H9 (cell line): Measurements from ENCODE around the gene UBE2D3. TPM values are rescaled to one million over a fixed set of nuclear protein-coding genes. Genes with fewer than 3 reads are reported as not detected.

Experiments
- DNase-seq: peaks from one replicate; pipeline ENCODE4 v3.0.0-alpha.2; 2017
- H2AFZ ChIP-seq: one replicate; pipeline ENCODE4 v1.6.1; 2013; ENCODE audit warnings: mild to moderate bottlenecking, low read length, control low read depth, moderate library complexity
- H2AK5ac ChIP-seq: 2 replicates; pipeline ENCODE4 v1.6.1; 2013; ENCODE audit warnings: low read length, control low read depth, mixed read lengths; ENCODE audit not compliant: insufficient read length
- H2BK120ac ChIP-seq: one replicate; pipeline ENCODE4 v1.6.1; 2013; ENCODE audit warnings: low read depth, mild to moderate bottlenecking, low read length, control low read depth, inconsistent platforms; ENCODE audit not compliant: poor library complexity, severe bottlenecking
- H2BK12ac ChIP-seq: 2 replicates; pipeline ENCODE4 v1.6.1; 2013; ENCODE audit warnings: low read length, control low read depth, mixed read lengths, low read depth; ENCODE audit not compliant: insufficient read length
- H2BK15ac ChIP-seq: 2 replicates; pipeline ENCODE4 v1.6.1; 2013; ENCODE audit warnings: low read depth, low read length, control low read depth
- H2BK20ac ChIP-seq: one replicate; pipeline ENCODE4 v1.6.1; 2013; ENCODE audit warnings: low read depth, mild to moderate bottlenecking, low read length, control low read depth, inconsistent platforms; ENCODE audit not compliant: poor library complexity, severe bottlenecking
- H2BK5ac ChIP-seq: 2 replicates; pipeline ENCODE4 v1.6.1; 2013; ENCODE audit warnings: low read length, control low read depth, mixed read lengths; ENCODE audit not compliant: insufficient read length
- H3K14ac ChIP-seq: 2 replicates; pipeline ENCODE4 v1.6.1; 2013; ENCODE audit warnings: low read length, control low read depth; ENCODE audit not compliant: insufficient read depth
- H3K18ac ChIP-seq: 2 replicates; pipeline ENCODE4 v1.6.1; 2013; ENCODE audit warnings: low read depth, mild to moderate bottlenecking, mixed read lengths, low read length, control low read depth; ENCODE audit not compliant: insufficient read length
- H3K23ac ChIP-seq: 2 replicates; pipeline ENCODE4 v1.6.1; 2013; ENCODE audit warnings: low read length, control low read depth, mixed read lengths, low read depth; ENCODE audit not compliant: insufficient read length
- H3K23me2 ChIP-seq: 2 replicates; pipeline ENCODE4 v1.6.1; 2013; ENCODE audit warnings: low read depth, mild to moderate bottlenecking, mixed read lengths, low read length, control low read depth; ENCODE audit not compliant: insufficient read length, poor library complexity, severe bottlenecking
- H3K27ac ChIP-seq: 2 replicates; pipeline ENCODE4 v1.5.1; 2013; ENCODE audit warnings: low read length, control low read depth, mixed read lengths, low read depth; ENCODE audit not compliant: insufficient read length
- H3K27me3 ChIP-seq: 2 replicates; pipeline ENCODE4 v1.6.1; 2013; ENCODE audit warnings: low read length, control low read depth, inconsistent platforms; ENCODE audit not compliant: insufficient read depth
- H3K4ac ChIP-seq: 2 replicates; pipeline ENCODE4 v1.6.1; 2013; ENCODE audit warnings: low read depth, mild to moderate bottlenecking, control low read depth, inconsistent platforms, low read length, moderate library complexity
- H3K4me1 ChIP-seq: 2 replicates; pipeline ENCODE4 v1.6.1; 2013; ENCODE audit warnings: low read length, control low read depth, inconsistent platforms; ENCODE audit not compliant: insufficient read depth
- H3K4me2 ChIP-seq: 2 replicates; pipeline ENCODE4 v1.6.1; 2013; ENCODE audit warnings: low read length, control low read depth, mixed read lengths; ENCODE audit not compliant: insufficient read length, insufficient read depth
- H3K56ac ChIP-seq: 2 replicates; pipeline ENCODE4 v1.6.1; 2013; ENCODE audit warnings: low read depth, mild to moderate bottlenecking, mixed read lengths, low read length, control low read depth; ENCODE audit not compliant: insufficient read length
- H3K79me1 ChIP-seq: 2 replicates; pipeline ENCODE4 v1.6.1; 2013; ENCODE audit warnings: low read depth, mild to moderate bottlenecking, moderate library complexity, low read length, control low read depth, inconsistent platforms; ENCODE audit not compliant: insufficient read depth, poor library complexity, severe bottlenecking
- H3K79me2 ChIP-seq: 2 replicates; pipeline ENCODE4 v1.6.1; 2013; ENCODE audit warnings: low read length, control low read depth, inconsistent platforms; ENCODE audit not compliant: insufficient read depth
- H3K9ac ChIP-seq: 2 replicates; pipeline ENCODE4 v1.6.1; 2013; ENCODE audit warnings: low read length, control low read depth, mixed read lengths; ENCODE audit not compliant: insufficient read length; ENCODE audit errors: extremely low read depth
- H3K9me3 ChIP-seq: one replicate; pipeline ENCODE4 v1.6.1; 2013; ENCODE audit warnings: low read depth, low read length, inconsistent platforms; ENCODE audit not compliant: control insufficient read depth
- H3T11ph ChIP-seq: one replicate; pipeline ENCODE4 v1.6.1; 2013; ENCODE audit warnings: mild to moderate bottlenecking, low read length, control low read depth, inconsistent platforms
- H4K20me1 ChIP-seq: one replicate; pipeline ENCODE4 v1.6.1; 2013; ENCODE audit not compliant: control insufficient read depth, insufficient read length, insufficient read depth
- H4K5ac ChIP-seq: 2 replicates; pipeline ENCODE4 v1.6.1; 2013; ENCODE audit warnings: low read depth, mild to moderate bottlenecking, mixed read lengths, low read length, control low read depth; ENCODE audit not compliant: insufficient read length
- H4K8ac ChIP-seq: replicated peaks from 2 replicates; pipeline ENCODE4 v1.6.1; 2013; ENCODE audit warnings: low read length, control low read depth, mixed read lengths, low read depth; ENCODE audit not compliant: insufficient read length
- H4K91ac ChIP-seq: 2 replicates; pipeline ENCODE4 v1.6.1; 2013; ENCODE audit warnings: low read depth, mild to moderate bottlenecking, moderate library complexity, mixed read lengths, low read length, control low read depth; ENCODE audit not compliant: insufficient read length
- H3K27ac Mint-ChIP-seq, 3 experiments: 2 replicates in 2 of 3; 3 replicates in 1 of 3; pipeline ENCODE4 v1.8.0; 2020 to 2021; ENCODE audit warnings: mixed read lengths in 3 of 3, mild to moderate bottlenecking in 1 of 3, moderate library complexity in 1 of 3
- H3K27me3 Mint-ChIP-seq: 2 replicates; pipeline ENCODE4 v1.8.0; 2021; ENCODE audit warnings: low read depth, mild to moderate bottlenecking, moderate library complexity, mixed read lengths
- H3K36me3 Mint-ChIP-seq, 3 experiments: 2 replicates in 2 of 3; 3 replicates in 1 of 3; pipeline ENCODE4 v1.8.0; 2020 to 2021; ENCODE audit warnings: low read depth in 3 of 3, mixed read lengths in 3 of 3; ENCODE audit not compliant: insufficient read depth in 1 of 3
- H3K4me1 Mint-ChIP-seq, 2 experiments: 2 replicates each; pipeline ENCODE4 v1.8.0; 2020; ENCODE audit warnings: mixed read lengths in 2 of 2
- H3K4me3 Mint-ChIP-seq, 2 experiments: 2 replicates in 1 of 2; 3 replicates in 1 of 2; pipeline ENCODE4 v1.8.0; 2020 to 2021; ENCODE audit warnings: mild to moderate bottlenecking in 2 of 2, mixed read lengths in 2 of 2, moderate library complexity in 1 of 2
- H3K9me3 Mint-ChIP-seq, 2 experiments: 2 replicates in 1 of 2; 3 replicates in 1 of 2; pipeline ENCODE4 v1.8.0; 2020; ENCODE audit warnings: mild to moderate bottlenecking in 2 of 2, mixed read lengths in 2 of 2, moderate library complexity in 1 of 2
- WGBS: extraction: QIAGEN DNeasy Blood & Tissue Kit; methylation state at CpG from one replicate; pipeline ENCODE4 v1.1.7; 2013; ENCODE audit warnings: missing lambda C conversion rate, low lambda C conversion rate, mixed read lengths; ENCODE audit not compliant: insufficient read length; ENCODE audit errors: extremely low coverage; 5-methylcytosine and 5-hydroxymethylcytosine counted together
- total RNA-seq: library from RNA; stranded (reverse); gene quantifications from 2 replicates; pipeline ENCODE4 v1.2.1, GENCODE V29; 2021
- TF ChIP-seq, protein P1 (sequence below): fragments of 200-600 bp; sonication (generic); conservative IDR thresholded peaks from 3 replicates; pipeline ENCODE4 v1.8.0; 2021; ENCODE audit warnings: antibody characterized with exemption, mild to moderate bottlenecking

UBE2D3 gene
- total RNA-seq, 1 experiment from 2014 or later: 378 TPM

GRCh38 chr4:102794999-102795398 lies 32.4 kb downstream of the UBE2D3 start:
- H3K4me1 ChIP-seq: no peaks in the 10 kb centered on the region; the same call in 1 of the 2 replicates
- H3K23ac ChIP-seq: no peak overlapping the region
- H2BK20ac ChIP-seq: no peak overlapping the region
- no peak overlapping the region for H3K14ac ChIP-seq
- no peaks in the 10 kb centered on the region for H3K27me3 ChIP-seq
- H2AFZ ChIP-seq: no peak overlapping the region
- TF ChIP-seq, protein P1, sequence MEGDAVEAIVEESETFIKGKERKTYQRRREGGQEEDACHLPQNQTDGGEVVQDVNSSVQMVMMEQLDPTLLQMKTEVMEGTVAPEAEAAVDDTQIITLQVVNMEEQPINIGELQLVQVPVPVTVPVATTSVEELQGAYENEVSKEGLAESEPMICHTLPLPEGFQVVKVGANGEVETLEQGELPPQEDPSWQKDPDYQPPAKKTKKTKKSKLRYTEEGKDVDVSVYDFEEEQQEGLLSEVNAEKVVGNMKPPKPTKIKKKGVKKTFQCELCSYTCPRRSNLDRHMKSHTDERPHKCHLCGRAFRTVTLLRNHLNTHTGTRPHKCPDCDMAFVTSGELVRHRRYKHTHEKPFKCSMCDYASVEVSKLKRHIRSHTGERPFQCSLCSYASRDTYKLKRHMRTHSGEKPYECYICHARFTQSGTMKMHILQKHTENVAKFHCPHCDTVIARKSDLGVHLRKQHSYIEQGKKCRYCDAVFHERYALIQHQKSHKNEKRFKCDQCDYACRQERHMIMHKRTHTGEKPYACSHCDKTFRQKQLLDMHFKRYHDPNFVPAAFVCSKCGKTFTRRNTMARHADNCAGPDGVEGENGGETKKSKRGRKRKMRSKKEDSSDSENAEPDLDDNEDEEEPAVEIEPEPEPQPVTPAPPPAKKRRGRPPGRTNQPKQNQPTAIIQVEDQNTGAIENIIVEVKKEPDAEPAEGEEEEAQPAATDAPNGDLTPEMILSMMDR: no peak
- H2AK5ac ChIP-seq: no peak overlapping the region
- no peak for DNase-seq
- Mint-ChIP-seq H3K4me3 (no peak overlapping the region), H3K9me3 (no peaks in the 10 kb centered on the region; a peak in 1 of 5 replicates), H3K27ac (no peak overlapping the region), H3K36me3 (peaks cover 27 to 51% (median 45%) of the 10 kb centered on the region in 3 experiments; a peak in 6 of 7 replicates), H3K4me1 (peaks cover 19 to 35% of the 10 kb centered on the region in 2 experiments), H3K27me3 (no peaks in the 10 kb centered on the region)
- no peak overlapping the region for H2BK5ac ChIP-seq
- no peak overlapping the region for H2BK12ac ChIP-seq
- H3K9me3 ChIP-seq: no peaks in the 10 kb centered on the region
- no peaks in the 10 kb centered on the region for H3K23me2 ChIP-seq
- H3K9ac ChIP-seq: no peak overlapping the region
- WGBS: no CpG with 5 or more reads among the region's 2 CpGs
- no peak overlapping the region for H3K27ac ChIP-seq
- H4K20me1 ChIP-seq: no peaks in the 10 kb centered on the region
- no peak overlapping the region for H3K56ac ChIP-seq
- H2BK15ac ChIP-seq: no peak overlapping the region
- no peaks in the 10 kb centered on the region for H3K79me2 ChIP-seq
- no peak overlapping the region for H3T11ph ChIP-seq
- no peak overlapping the region for H3K18ac ChIP-seq
- no peak overlapping the region for H4K8ac ChIP-seq
- no peak overlapping the region for H3K4ac ChIP-seq
- no peak overlapping the region for H4K91ac ChIP-seq
- H2BK120ac ChIP-seq: no peak overlapping the region
- no peaks in the 10 kb centered on the region for H3K79me1 ChIP-seq
- H3K4me2 ChIP-seq: no peak overlapping the region
- no peak overlapping the region for H4K5ac ChIP-seq
